AG09319 (cell line): ENCODE measurements around the gene CIC.

Source experiments
- DNase-seq: peaks from one replicate; pipeline ENCODE4 v3.0.0-alpha.2; 2010; ENCODE audit warnings: low read depth; ENCODE audit errors: extremely low read depth
- CTCF ChIP-seq: IDR thresholded peaks from 2 replicates; pipeline ENCODE4 v1.5.1; 2011; ENCODE audit warnings: low read depth, mild to moderate bottlenecking, inconsistent platforms, low read length, moderate library complexity

Gene CIC

DNA sequence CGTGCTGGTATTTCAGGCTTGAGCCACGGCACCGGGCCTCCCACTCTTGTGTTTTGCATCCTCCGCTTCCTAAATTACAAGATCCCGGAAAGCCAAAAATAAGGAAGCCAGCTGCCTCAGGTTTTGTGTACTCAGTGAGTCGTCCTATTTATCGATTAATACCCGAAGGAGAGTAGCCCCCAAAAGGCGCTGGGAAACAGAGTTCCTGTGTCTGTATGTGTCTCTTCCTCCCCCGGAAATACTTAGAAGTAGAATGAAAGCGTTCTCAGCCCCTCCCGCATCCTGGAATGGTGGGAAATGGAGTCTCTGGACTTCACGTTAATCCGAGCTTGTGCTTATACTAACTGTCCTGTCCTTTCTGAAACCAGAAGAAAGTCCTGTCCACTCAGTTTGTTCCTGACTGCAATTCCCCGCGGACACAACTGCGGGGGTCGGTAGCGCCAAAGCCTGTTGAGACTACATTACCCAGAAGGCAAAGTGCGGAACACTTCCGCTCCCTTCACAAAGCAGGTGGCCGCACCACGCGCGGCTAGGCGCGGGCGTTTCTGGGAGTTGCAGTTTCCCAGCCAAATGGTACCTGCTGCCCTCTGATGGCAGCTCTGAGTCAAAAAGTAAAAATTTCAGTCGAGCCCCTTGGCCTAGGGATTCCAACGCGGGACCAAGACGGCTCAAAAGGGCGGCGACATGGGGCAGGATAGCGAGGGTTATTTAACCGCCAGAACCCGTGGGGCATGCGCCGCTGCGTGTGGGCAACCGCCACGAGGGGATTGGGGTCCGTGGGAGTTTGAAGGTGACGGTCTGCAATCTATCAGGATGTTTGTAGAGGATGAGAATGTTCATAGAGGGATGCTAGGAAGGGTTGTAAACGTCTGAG lies 24.5 kb upstream of the CIC start:
- DNase-seq, result peak; percentile 75
- TF ChIP-seq CTCF, result peak; percentile 66

GRCh38 chr19:42245231-42245630 lies 23.8 kb upstream of the CIC start:
- no peak for DNase-seq
- TF ChIP-seq CTCF, result no peak

DNA sequence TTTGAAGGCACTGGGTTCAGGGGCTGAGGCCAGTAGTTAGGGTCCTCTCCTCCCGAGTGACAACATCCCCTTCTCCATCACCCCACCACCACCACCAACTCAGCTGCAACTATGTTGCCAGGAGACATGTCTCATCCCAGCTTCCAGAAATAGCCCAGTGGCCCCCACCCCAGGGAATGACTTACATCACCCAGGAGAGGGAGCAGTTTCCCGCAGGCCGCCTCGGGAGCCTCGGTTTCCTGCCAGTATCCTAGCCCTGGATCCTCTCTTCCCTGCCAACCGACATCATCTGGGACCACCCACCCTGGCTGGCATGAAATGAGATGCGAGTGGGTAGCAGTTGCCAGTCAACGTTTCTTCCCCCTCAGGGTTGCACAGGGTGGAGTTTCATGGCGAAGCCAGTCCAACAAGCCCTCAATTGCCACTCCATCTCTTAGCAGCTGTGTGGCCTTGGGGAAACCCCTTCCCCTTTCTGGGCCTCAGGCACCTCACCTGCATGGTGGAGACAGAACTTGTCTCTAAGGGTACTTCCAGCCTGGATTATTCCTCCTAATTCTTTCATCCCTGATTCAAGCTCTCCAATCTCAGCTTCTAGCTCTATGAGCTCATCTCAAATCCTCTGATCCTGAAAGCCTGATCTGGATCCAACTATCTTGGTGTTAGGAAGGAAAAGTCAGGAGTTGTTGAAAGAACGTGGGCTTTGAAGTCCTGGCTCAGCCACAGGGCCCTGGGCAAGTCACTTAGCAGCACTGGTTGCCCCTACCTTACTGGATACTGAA lies 22.7 kb upstream of the CIC start:
- TF ChIP-seq CTCF, result peak; percentile 75
- peak; percentile 56 for DNase-seq

GRCh38 chr19:42246922-42247639 lies 22.0 kb upstream of the CIC start:
- no peak for DNase-seq
- no peak for TF ChIP-seq CTCF

DNA sequence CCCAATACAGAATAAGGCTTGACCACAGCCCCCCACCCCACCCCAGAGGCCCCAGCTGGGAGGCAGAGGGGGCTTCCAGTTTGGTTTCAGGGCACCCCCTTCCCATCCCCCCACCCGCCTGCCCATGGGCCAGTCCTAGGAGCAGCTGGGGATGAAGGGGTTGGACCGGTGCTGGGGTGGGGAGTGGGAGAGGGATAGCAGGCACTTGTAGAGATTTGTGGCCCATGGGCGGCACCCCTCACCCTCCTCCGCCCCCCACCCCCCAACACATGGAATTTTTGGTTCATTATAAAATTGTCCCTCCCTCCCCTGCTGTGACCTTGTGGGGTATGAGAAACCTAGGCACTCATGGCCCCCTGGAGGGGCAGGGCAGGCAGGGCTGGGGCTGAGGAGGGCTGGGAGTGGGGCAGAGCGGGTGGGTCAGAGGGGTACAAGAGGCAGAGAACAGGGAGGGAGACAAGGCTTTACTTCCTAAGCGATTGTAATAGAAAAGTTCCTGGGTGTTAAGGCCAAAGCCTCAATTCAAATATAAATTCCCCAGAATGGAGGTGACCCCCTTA lies 21.3 kb upstream of the CIC start:
- no peak for TF ChIP-seq CTCF
- DNase-seq, result no peak

DNA sequence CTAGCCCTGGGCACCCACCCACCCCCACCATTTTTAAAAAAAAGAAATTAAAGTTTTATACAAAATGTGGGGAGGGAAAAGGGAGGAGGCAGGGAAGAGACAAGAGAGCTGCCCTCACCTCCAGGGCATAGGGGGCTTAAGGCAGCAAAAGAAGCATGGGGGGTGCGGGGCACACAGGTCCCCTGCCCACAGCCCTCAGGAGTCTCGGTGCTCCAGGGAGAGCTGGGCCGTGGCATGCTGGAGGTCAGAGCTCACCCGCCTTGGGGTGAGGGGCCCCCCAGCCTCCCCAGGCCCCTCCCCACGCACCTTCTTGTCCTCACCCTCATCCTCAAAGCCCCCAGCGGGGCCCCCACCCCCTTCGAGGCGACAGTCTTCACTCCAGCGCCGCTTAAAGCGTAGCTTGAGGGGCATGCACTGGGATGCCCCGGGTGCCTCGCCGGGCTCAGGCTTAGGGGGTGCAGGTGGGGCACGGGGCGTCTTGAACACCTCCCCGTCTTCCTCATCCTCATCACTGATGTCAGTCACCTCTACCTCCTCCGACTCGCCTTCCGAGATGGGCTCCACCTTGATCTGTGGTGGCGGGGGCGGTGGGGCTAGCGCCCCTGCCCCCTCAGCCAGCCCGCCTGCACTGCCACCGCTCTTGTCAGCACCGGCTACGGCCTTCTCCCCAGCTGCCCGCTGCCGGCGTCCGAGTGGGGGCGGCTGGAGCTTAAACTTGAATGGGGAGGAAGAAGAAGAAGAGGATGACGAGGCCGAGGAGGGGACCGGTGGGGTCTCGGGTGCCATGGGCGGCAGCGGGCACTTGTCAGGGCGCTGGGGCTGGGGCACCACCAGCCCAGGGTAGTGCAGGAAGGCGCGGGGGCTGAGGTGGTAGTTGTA lies 20.5 kb upstream of the CIC start:
- no peak for TF ChIP-seq CTCF
- DNase-seq, result no peak
